Cardiac septum (tissue), 1 donor: ENCODE results near the gene PDGFB. TPM values are rescaled to one million over a fixed set of nuclear protein-coding genes. Genes with fewer than 3 reads are reported as not detected.

ENCODE experiments used
- DNase-seq: peaks from one replicate; pipeline ENCODE4 v3.0.0-alpha.2; 2020; ENCODE audit warnings: low spot score
- intact Hi-C: fragments of 100-400 bp; cut with DNase I; formaldehyde crosslinking; loops from one replicate; pipeline ENCODE4 v1.14.0; 2022
- total RNA-seq: library from RNA; stranded (reverse); fragmentation: NEBNext Ultra II Directional; extraction: Animal tissue kit (Norgen Biotek cat#: 25700); gene quantifications from one replicate; pipeline ENCODE4 v1.2.1, GENCODE V29; 2021
- donor health status: DM: no; HTN: no; CAD: no.

PDGFB gene
- total RNA-seq, 1 donor from 2014 or later: 21.2 TPM

- DNase-seq: no peak
- intact Hi-C loops: no loop called here
Observed at GRCh38 chr22:39257901-39258475, 13.2 kb upstream of the PDGFB start.

GRCh38 chr22:39256979-39257378 lies 12.2 kb upstream of the PDGFB start:
- intact Hi-C loops: no loop called here
- DNase-seq: no peak

- no peak for DNase-seq
- intact Hi-C loops: no loop called here
Observed at GRCh38 chr22:39256186-39256552, 11.4 kb upstream of the PDGFB start.

GRCh38 chr22:39255449-39256185 lies 10.8 kb upstream of the PDGFB start:
- no peak for DNase-seq

GRCh38 chr22:39254789-39255298 lies 10.1 kb upstream of the PDGFB start:
- intact Hi-C loops: no loop called here
- peak; percentile 85 for DNase-seq

More at GRCh38 chr22:39255449-39256185, 10.8 kb upstream of the PDGFB start:
- intact Hi-C loops: no loop called here

GRCh38 chr22:39254122-39254521 lies 9.3 kb upstream of the PDGFB start:
- no peak for DNase-seq
- intact Hi-C loops: no loop called here

GRCh38 chr22:39253435-39254070 lies 8.8 kb upstream of the PDGFB start:
- peak; percentile 89 for DNase-seq
- intact Hi-C loops: loop anchor here (1.0 kb wide), 1 partner anchor 17 kb away; no protein-coding TSS in a partner anchor

- intact Hi-C loops: loop anchor here (1.0 kb wide), 1 partner anchor 16 kb away; no protein-coding TSS in a partner anchor
- no peak for DNase-seq
Observed at GRCh38 chr22:39252461-39253434, 8.0 kb upstream of the PDGFB start.

- no peak for DNase-seq
- intact Hi-C loops: no loop called here
Observed at GRCh38 chr22:39251762-39252460, 7.1 kb upstream of the PDGFB start.

GRCh38 chr22:39250838-39251237 lies 6.1 kb upstream of the PDGFB start:
- no peak for DNase-seq
- intact Hi-C loops: no loop called here

GRCh38 chr22:39250131-39250530 lies 5.3 kb upstream of the PDGFB start:
- intact Hi-C loops: no loop called here
- no peak for DNase-seq

- no peak for DNase-seq
- intact Hi-C loops: no loop called here
Observed at GRCh38 chr22:39249086-39249704, 4.4 kb upstream of the PDGFB start.

GRCh38 chr22:39248254-39248653 lies 3.5 kb upstream of the PDGFB start:
- DNase-seq: no peak
- intact Hi-C loops: no loop called here

GRCh38 chr22:39247361-39247760 lies 2.6 kb upstream of the PDGFB start:
- DNase-seq: no peak
- intact Hi-C loops: no loop called here

- intact Hi-C loops: no loop called here
- DNase-seq: no peak
Observed at GRCh38 chr22:39246690-39247332, 2.0 kb upstream of the PDGFB start.

- intact Hi-C loops: no loop called here
- no peak for DNase-seq
Observed at GRCh38 chr22:39246217-39246616, 1.4 kb upstream of the PDGFB start.

- intact Hi-C loops: no loop called here
- no peak for DNase-seq
Observed at GRCh38 chr22:39245130-39246039, 603 bp upstream of the PDGFB start.
